Endothelial cell of umbilical vein (primary cell): ENCODE results near the gene DGKI. TPM values are rescaled to one million over a fixed set of nuclear protein-coding genes. Genes with fewer than 3 reads are reported as not detected.

ENCODE experiments used
- BruUV-seq: library from RNA; stranded (reverse); fragments of 400-500 nt; replicated peaks from 2 replicates; lab custom pipeline; 2021; lab: Mats Ljungman, UMichigan
- CTCF ChIA-PET: fragments of 300-600, 350-600 bp; sonication (Branson Sonifier 250); formaldehyde crosslinking; loops from one replicate; lab custom pipeline; 2021; ENCODE audit warnings: antibody characterized with exemption, inconsistent platforms; lab: Charles Lee
- POLR2A ChIA-PET: fragments of 300-600, 350-600 bp; sonication (Branson Sonifier 250); formaldehyde crosslinking; loops from one replicate; lab custom pipeline; 2021; ENCODE audit warnings: antibody characterized with exemption, inconsistent platforms; lab: Charles Lee
- DNase-seq: peaks from one replicate; pipeline ENCODE4 v3.0.0-alpha.2; 2011; ENCODE audit warnings: low read depth, low spot score
- FAIRE-seq: peaks from 2 replicates; lab custom pipeline; 2011; peaks lifted over from hg19 to GRCh38; lab: Jason Lieb, UNC
- H2AFZ ChIP-seq: 2 replicates; pipeline ENCODE4 v1.6.0; 2012; ENCODE audit warnings: low read depth, low read length, control low read depth, inconsistent platforms
- H3K27ac ChIP-seq: 2 replicates; pipeline ENCODE4 v1.5.1; 2011; ENCODE audit warnings: low read depth, mild to moderate bottlenecking, control low read depth, low read length, moderate library complexity; ENCODE audit not compliant: insufficient read depth
- H3K27me3 ChIP-seq, 2 experiments: 2 replicates each; pipeline versions ENCODE4 v1.6.0 to v1.6.1; 2011; ENCODE audit warnings: low read length in 2 of 2, mixed read lengths in 1 of 2; ENCODE audit not compliant: control insufficient read depth in 2 of 2, insufficient read depth in 2 of 2
- H3K36me3 ChIP-seq, 2 experiments: 2 replicates in 1 of 2; 3 replicates in 1 of 2; pipeline ENCODE4 v1.5.1; 2011; ENCODE audit warnings: low read length in 2 of 2, mild to moderate bottlenecking in 1 of 2, moderate library complexity in 1 of 2; ENCODE audit not compliant: control insufficient read depth in 2 of 2, insufficient read depth in 2 of 2; ENCODE audit errors: extremely low read depth in 1 of 2
- H3K4me1 ChIP-seq: 3 replicates; pipeline ENCODE4 v1.5.1; 2011; ENCODE audit warnings: mild to moderate bottlenecking, low read length; ENCODE audit not compliant: control insufficient read depth, insufficient read depth; ENCODE audit errors: extremely low read depth
- H3K4me2 ChIP-seq: 2 replicates; pipeline ENCODE4 v1.6.1; 2011; ENCODE audit warnings: low read length, control low read depth, mixed read lengths; ENCODE audit not compliant: insufficient read depth
- H3K4me3 ChIP-seq, 3 experiments: fragments of 200-600 bp in 1 of 3; sonication (generic), shearing (Covaris generic) in 1 of 3; replicated peaks in 1 of 3; 2 replicates each; pipeline ENCODE4 v1.5.1; 2011 to 2016; ENCODE audit warnings: control low read depth in 3 of 3, low read length in 3 of 3, mild to moderate bottlenecking in 2 of 3, inconsistent platforms in 1 of 3, low read depth in 1 of 3, moderate library complexity in 1 of 3; ENCODE audit not compliant: insufficient read depth in 1 of 3
- H3K79me2 ChIP-seq: 2 replicates; pipeline ENCODE4 v1.6.0; 2012; ENCODE audit warnings: low read length, inconsistent platforms; ENCODE audit not compliant: control insufficient read depth, insufficient read depth
- H3K9ac ChIP-seq: replicated peaks from 2 replicates; pipeline ENCODE3; 2011; ENCODE audit warnings: low read length, control low read depth; ENCODE audit not compliant: insufficient read depth; ENCODE audit errors: extremely low read depth
- H3K9me1 ChIP-seq: replicated peaks from 3 replicates; pipeline ENCODE4 v1.6.0; 2011; ENCODE audit warnings: mild to moderate bottlenecking, low read length; ENCODE audit not compliant: control insufficient read depth, insufficient read depth; ENCODE audit errors: extremely low read depth
- H3K9me3 ChIP-seq: replicated peaks from 2 replicates; pipeline ENCODE4 v1.5.1; 2012; ENCODE audit warnings: low read length, inconsistent platforms; ENCODE audit not compliant: control insufficient read depth, insufficient read depth
- H4K20me1 ChIP-seq: replicated peaks from 2 replicates; pipeline ENCODE3; 2011; ENCODE audit warnings: mild to moderate bottlenecking, low read length; ENCODE audit not compliant: control insufficient read depth, insufficient read depth; ENCODE audit errors: extremely low read depth
- CTCF ChIP-seq, 2 donors: IDR thresholded peaks; 1 replicate in 1 of 2; 2 replicates in 1 of 2; pipeline ENCODE4 v1.5.1; 2011; ENCODE audit warnings: low read length in 2 of 2, mild to moderate bottlenecking in 2 of 2, moderate library complexity in 2 of 2, control low read depth in 1 of 2, inconsistent platforms in 1 of 2, low read depth in 1 of 2; ENCODE audit not compliant: insufficient read depth in 1 of 2; ENCODE audit errors: extremely low read depth in 1 of 2
- EZH2 ChIP-seq: IDR thresholded peaks from 2 replicates; pipeline ENCODE4 v1.6.1; 2012; ENCODE audit warnings: borderline replicate concordance, low read depth, mild to moderate bottlenecking, moderate library complexity, low read length, inconsistent platforms; ENCODE audit not compliant: severe bottlenecking
- FOS ChIP-seq: IDR thresholded peaks from 2 replicates; pipeline ENCODE4 v1.6.1; 2011; ENCODE audit warnings: mild to moderate bottlenecking, low read length, moderate library complexity, borderline replicate concordance; ENCODE audit not compliant: insufficient read depth
- GATA2 ChIP-seq: IDR thresholded peaks from 2 replicates; pipeline ENCODE4 v1.7.0; 2011; ENCODE audit warnings: low read depth, mild to moderate bottlenecking, moderate library complexity, mixed read lengths, low read length; ENCODE audit not compliant: insufficient read length, insufficient read depth
- JUN ChIP-seq: IDR thresholded peaks from 2 replicates; pipeline ENCODE4 v1.6.1; 2011; ENCODE audit warnings: borderline replicate concordance, low read depth; ENCODE audit not compliant: insufficient read length, insufficient read depth
- MYC ChIP-seq: IDR thresholded peaks from one replicate; pipeline ENCODE4 v1.6.1; 2011; ENCODE audit warnings: mild to moderate bottlenecking, low read depth, low read length
- POLR2A ChIP-seq: IDR thresholded peaks from 2 replicates; pipeline ENCODE4 v1.6.1; 2012; ENCODE audit warnings: low read depth, mild to moderate bottlenecking, control low read depth, low read length
- POLR2AphosphoS5 ChIP-seq: IDR thresholded peaks from 2 replicates; pipeline ENCODE4 v1.6.1; 2012; ENCODE audit warnings: low read depth, mild to moderate bottlenecking, control low read depth, low read length, moderate library complexity; ENCODE audit not compliant: insufficient read depth
- dilution Hi-C: fragments of 300-500 bp; cut with MboI; formaldehyde crosslinking; loops from one replicate; pipeline ENCODE4 v1.15.0; 2019; ENCODE audit warnings: low sequenced_read_pairs; ENCODE audit not compliant: extremely low pct_ligation_motif_present
- intact Hi-C: fragments of 100-400 bp; cut with micrococcal nuclease; formaldehyde crosslinking; loops from one replicate; pipeline ENCODE4 v1.10.0; 2022
- polyA plus RNA-seq, 4 experiments: library from polyadenylated mRNA; depleted of rRNA in 3 of 4; stranded (reverse) in 3 of 4; unstranded in 1 of 4; fragments of >200 nt; gene quantifications; 2 replicates each; pipeline versions ENCODE4 v1.2.1 to v1.2.3, GENCODE V29; 2011 to 2012; ENCODE audit warnings: missing spikeins in 1 of 4
- total RNA-seq: library from RNA; stranded (reverse); gene quantifications from 2 replicates; pipeline ENCODE4 v1.2.3, GENCODE V29; 2021
- TF ChIP-seq, protein P1 (sequence below): IDR thresholded peaks from 2 replicates; pipeline ENCODE4 v1.6.1; 2011; ENCODE audit not compliant: insufficient read depth, insufficient read length

Gene DGKI
- total and polyA plus RNA-seq, 2 donors (not counting 3 experiments of a cell fraction or from before 2014, with no cell fraction given): 0.11 to 0.51 TPM

- Histone ChIP-seq H3K4me3 (no peak overlapping the region), H3K9me3 (no peaks in the 10 kb centered on the region), H3K27me3 (no peaks in the 10 kb centered on the region), H2AFZ (no peak overlapping the region), H3K27ac (no peak overlapping the region), H3K4me1 (no peaks in the 10 kb centered on the region), H3K36me3 (no peaks in the 10 kb centered on the region), H3K79me2 (no peaks in the 10 kb centered on the region), H3K9ac (no peak overlapping the region), H4K20me1 (no peaks in the 10 kb centered on the region), H3K4me2 (no peak overlapping the region), H3K9me1 (no peaks in the 10 kb centered on the region)
- dilution Hi-C loops: no loop called here
- no TSS peak for BruUV-seq
- intact Hi-C loops: no loop called here
- DNase-seq (no peak), FAIRE-seq (no peak)
- ChIA-PET CTCF (no interaction called here), POLR2A (no interaction called here)
- no peak for TF ChIP-seq CTCF (IDR thresholded peaks at IDR 0.05; ENCODE audit: extremely low read depth in 1 of 2, insufficient read depth in 1 of 2, low read depth in 1 of 2, low read length in 2 of 2)
- TF ChIP-seq FOS: no peak
- no peak for TF ChIP-seq GATA2
- TF ChIP-seq, protein P1, sequence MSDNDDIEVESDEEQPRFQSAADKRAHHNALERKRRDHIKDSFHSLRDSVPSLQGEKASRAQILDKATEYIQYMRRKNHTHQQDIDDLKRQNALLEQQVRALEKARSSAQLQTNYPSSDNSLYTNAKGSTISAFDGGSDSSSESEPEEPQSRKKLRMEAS: no peak
- TF ChIP-seq EZH2: no peak
- TF ChIP-seq MYC: no peak
- no peak for TF ChIP-seq JUN
- no peak for TF ChIP-seq POLR2AphosphoS5
- TF ChIP-seq POLR2A: no peak
These were observed 492.4 kb downstream of the DGKI start for GRCh38 chr7:137354396-137354795.
